GM21723 (cell line): ENCODE measurements around the gene ATP7B.
"Not testable (repeated sequence)": the region's sequence is repeated elsewhere in the genome, so short reads cannot be mapped to it uniquely, and the experiment has no call there.

Experiments
- ATAC-seq: cut with Tn5 transposase; IDR thresholded peaks from one replicate; pipeline ENCODE4 v1.9.1; 2021; ENCODE audit warnings: mild to moderate bottlenecking, moderate library complexity; ENCODE audit not compliant: unreplicated experiment

ATP7B gene

DNA sequence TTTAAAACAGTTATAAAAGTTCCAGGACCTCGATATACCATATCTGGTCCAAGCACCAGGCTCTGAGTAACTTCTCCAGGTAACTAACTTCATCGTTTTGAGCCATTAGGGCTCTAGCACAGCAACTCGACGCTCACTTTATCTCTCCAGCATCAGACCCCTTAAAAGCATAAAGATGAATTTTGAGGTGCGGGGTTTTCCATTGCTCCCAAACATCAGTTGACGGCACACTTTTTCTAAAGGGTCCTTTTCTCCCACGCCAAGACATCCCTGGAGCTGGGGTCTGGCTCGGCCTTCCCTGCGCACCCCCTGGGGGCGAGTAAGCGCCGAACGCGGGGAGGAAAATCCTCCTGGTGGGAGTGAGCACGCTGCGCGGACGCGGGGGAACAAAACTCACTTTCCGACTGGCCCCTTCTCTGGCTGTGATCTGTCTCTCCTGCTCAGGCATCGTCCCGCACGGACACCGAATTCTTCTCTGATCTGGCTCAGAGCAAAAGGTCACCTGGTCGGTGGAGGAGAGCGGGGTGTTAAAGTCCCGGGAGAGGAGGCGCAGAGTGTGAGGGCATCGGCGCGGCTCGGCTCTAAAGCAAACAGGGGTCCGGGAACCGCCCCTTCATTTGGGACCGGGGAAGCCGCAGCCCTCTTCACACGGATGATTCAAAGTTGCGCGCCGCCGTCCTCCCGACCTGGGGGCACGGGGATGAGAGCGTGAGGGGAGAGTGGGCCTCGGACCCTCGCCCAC, at the start of gene ATP7B:
TSS of gene ATP7B (minus strand) at position 561 of the 742 bp plus-strand sequence. CDS start at position 448, 113 bp downstream.
- ATAC-seq, result peak; percentile 10

DNA sequence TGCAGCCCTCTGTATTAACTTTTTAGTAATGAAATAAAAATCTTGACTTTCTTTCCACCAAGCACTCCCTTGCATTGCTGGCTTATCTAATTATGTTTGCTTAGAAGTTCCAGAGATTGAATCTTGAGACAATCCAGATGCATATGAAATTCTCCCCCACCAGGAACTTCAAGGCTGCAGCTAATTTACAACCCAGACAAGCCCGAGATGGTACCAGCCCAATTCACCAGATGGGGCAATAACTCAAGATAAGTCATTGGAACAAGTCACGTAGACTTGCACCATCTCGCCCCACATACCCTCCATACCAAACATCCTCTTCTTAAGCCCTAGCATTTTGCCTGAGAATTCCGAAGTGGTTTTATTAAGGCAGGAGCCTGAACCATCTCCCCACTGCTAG, 42.2 kb upstream of the ATP7B start:
- no peak for ATAC-seq

- no peak for ATAC-seq
Measured at GRCh38 chr13:52051400-52051799, 40.1 kb upstream of the ATP7B start.

GRCh38 chr13:52048516-52048915, 37.3 kb upstream of the ATP7B start:
- ATAC-seq, result no peak

DNA sequence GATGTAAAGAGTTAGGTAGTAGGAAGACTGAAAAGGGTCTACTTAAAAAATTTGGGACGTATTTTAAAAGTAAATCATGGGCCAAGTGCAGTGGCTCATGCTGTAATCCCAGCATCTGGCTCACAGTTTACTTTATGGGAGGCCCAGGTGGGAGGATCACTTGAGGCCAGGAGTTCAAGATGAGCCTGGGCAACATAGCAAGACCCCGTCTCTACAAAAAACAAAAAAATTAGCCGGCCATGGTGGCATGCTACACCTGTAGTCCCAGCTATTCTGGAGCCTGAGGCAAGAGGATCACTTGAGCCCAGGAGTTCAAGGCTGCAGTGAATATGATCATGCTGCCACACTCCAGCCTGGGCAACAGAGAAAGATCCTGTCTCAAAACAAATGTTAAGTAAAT, 36.2 kb upstream of the ATP7B start:
- ATAC-seq, result no peak

DNA sequence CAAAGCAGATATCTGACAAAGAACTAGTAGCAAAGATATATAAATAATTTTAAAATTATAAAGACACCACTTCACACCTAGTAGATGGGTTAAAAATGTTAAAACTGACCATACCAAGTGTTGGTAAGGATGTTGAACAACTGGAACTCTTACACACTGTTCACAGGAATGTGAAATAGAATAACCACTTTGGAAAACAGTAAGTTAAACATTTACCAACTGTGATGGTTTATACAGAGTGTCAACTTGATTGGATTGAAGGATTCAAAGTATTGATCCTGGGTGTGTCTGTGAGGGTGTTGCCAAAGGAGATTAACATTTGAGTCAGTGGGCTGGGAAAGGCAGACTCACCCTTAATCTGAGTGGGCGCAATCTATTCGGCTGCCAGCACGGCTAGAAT, 32.4 kb upstream of the ATP7B start:
- no peak for ATAC-seq

DNA sequence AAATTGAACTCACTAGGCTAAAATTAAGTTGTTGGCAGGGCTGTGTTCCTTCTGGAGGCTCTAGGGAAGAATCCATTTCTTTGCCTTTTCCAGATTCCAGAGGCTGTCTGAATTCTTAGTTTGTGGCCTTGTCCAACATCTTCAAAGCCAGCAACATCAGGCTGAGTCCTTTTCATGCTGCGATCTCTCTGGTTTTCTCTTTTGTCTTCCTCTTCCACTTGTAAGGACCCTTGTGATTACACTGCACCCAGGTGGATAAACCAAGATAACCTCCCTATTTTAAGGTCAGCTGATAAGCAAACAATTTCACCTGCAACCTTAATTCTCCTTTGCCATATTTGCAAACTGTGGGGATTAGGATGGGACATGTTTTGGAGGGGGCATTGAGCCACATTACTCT, 24.8 kb upstream of the ATP7B start:
- no peak for ATAC-seq

DNA sequence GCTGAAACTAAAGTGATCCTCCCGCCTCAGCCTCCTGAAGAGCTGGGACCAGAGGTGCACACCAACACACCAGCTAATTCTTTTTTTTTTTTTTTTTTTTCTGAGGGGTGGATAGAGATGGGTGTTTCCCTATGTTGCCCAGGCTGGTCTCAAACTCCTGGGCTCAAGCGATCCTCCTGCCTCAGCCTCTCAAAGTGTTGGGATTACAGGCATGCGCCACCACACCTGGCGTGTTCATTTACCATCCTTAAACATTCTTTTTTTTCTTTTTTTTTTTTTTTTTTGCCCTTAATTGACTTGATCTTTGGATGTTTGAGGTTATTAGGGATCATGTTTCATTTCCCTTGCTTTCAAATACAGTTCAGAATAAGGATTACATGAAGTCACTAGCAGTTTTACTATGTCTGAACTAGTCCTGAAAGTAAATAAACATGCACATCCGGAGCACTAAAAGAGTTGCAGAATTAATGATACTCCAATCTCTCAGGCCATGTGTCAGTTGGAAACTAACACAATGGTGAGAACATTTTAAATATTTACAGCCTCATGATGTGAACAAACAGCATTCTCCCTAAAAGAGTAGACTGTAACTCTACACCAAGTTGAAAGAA, 23.5 kb upstream of the ATP7B start:
- no peak for ATAC-seq

- no peak for ATAC-seq
Measured at GRCh38 chr13:52033039-52033438, 21.8 kb upstream of the ATP7B start.

DNA sequence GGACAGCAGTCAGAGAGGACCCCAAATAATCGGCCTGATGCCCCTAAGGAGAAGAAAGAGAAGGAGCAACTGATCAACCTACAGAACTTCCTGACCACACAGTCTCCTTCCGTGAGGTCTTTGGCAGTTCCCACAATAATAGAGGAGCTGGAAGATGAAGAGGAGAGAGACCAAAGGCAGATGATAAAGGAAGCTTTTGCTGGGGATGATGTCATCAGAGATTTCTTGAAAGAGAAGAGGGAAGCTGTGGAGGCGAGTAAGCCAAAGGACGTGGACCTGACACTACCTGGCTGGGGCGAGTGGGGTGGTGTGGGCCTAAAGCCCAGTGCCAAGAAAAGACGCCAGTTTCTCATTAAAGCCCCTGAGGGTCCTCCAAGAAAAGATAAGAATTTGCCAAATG, 19.2 kb upstream of the ATP7B start:
- not testable (repeated sequence) for ATAC-seq

DNA sequence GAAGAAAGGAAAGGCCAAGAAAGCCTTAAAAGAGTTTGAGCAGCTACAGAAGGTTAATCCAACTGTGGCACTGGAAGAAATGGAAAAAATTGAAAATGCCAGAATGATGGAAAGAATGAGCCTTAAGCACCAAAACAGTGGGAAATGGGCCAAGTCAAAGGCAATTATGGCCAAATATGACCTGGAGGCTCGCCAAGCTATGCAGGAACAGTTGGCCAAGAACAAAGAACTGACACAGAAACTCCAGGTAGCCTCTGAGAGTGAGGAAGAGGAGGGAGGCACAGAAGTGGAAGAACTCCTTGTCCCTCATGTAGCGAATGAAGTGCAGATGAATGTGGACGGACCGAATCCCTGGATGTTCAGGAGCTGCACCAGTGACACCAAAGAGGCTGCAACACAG, 18.3 kb upstream of the ATP7B start:
- ATAC-seq, result no peak

GRCh38 chr13:52027832-52028231, 16.6 kb upstream of the ATP7B start:
- no peak for ATAC-seq

DNA sequence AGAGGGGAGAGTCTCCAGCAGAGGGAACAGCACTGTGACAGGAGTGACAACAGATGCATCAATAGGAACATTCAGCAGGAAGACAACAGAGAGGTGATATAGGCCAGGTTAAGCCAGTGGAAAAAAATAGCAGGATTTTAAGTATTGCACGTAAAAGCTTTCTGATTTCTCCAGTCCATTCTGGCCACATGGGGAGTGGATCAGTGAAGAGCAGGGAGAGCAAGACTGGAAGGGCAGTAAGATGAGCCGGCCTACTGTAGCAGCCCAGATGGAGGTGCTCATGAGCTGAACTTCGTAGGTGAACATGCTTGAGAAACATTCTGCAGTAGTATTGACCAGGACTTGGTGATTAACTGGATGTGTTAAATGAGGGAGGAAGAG, 15.0 kb upstream of the ATP7B start:
- no peak for ATAC-seq

GRCh38 chr13:52025475-52026245, 14.4 kb upstream of the ATP7B start:
- ATAC-seq, result no peak

DNA sequence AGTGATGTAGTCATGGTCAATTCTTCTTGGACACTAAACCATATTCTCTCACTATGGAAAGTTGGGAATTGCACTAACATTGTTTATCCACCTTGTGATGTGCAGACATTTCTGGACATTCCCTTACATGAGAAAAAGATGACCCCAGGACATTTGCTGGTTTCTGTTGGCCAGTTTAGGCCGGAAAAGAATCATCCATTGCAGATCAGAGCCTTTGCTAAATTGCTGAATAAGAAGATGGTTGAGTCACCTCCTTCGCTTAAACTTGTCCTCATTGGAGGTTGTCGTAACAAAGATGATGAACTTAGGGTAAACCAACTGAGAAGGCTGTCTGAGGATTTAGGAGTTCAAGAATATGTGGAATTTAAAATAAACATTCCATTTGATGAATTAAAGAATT, 13.2 kb upstream of the ATP7B start, which contains the start of gene UTP14C:
TSS of gene UTP14C (plus strand) at position 211 of the 400 bp plus-strand sequence. CDS start 4,114 bp downstream, outside the sequence.
- ATAC-seq, result no peak

GRCh38 chr13:52022356-52022755, 11.1 kb upstream of the ATP7B start:
- ATAC-seq, result no peak

GRCh38 chr13:52020191-52020590, 8.9 kb upstream of the ATP7B start:
- no peak for ATAC-seq

GRCh38 chr13:52016296-52016695, 5.0 kb upstream of the ATP7B start:
- ATAC-seq, result no peak

DNA sequence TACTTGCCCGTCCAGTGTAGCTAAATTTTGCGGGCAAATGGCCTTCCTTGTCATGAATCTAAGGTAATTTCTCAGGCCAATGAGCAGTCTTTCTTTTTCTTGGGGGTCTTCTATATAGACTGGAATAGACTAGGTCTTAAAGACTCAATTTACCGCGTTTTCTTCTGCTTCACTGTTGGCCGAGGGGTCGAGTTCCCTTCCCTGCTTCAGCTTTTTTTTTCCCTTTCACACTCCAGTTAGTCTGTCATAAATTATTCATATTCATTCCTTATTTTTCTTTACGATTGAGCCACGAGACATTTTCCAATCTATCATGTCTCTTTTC, 1.2 kb upstream of the ATP7B start:
- no peak for ATAC-seq

GRCh38 chr13:52011632-52012511, 622 bp upstream of the ATP7B start, which contains the start of gene ALG11:
Gene ALG11, plus strand, starts transcription at chr13:52012398. Its CDS starts 21 bp downstream, at chr13:52012419.
- peak; percentile 99 for ATAC-seq

GRCh38 chr13:52009946-52010345, 1.3 kb downstream of the ATP7B start:
- no peak for ATAC-seq
